GM12891 (cell line): Measurements from ENCODE around the gene NAA20.

ENCODE experiments used
- DNase-seq: peaks from one replicate; pipeline ENCODE4 v3.0.0; 2011; ENCODE audit warnings: low spot score; ENCODE audit not compliant: insufficient read length
- FAIRE-seq: peaks from 2 replicates; lab custom pipeline; 2011; peaks lifted over from hg19 to GRCh38; lab: Jason Lieb, UNC
- PAX5 ChIP-seq: IDR thresholded peaks from 2 replicates; pipeline ENCODE4 v1.6.1; 2011; ENCODE audit warnings: low read length, moderate library complexity, mild to moderate bottlenecking; ENCODE audit not compliant: insufficient read depth, severe bottlenecking
- POLR2A ChIP-seq: IDR thresholded peaks from 2 replicates; pipeline ENCODE4 v1.6.1; 2011; ENCODE audit warnings: low read depth, low read length, control low read depth
- POLR2AphosphoS5 ChIP-seq: IDR thresholded peaks from 2 replicates; pipeline ENCODE4 v1.6.1; 2011; ENCODE audit warnings: low read depth, low read length, control low read depth
- POU2F2 ChIP-seq: IDR thresholded peaks from 2 replicates; pipeline ENCODE4 v1.6.1; 2011; ENCODE audit warnings: low read depth, mild to moderate bottlenecking, control low read depth, low read length, moderate library complexity
- SPI1 ChIP-seq: IDR thresholded peaks from 2 replicates; pipeline ENCODE4 v1.6.1; 2011; ENCODE audit warnings: low read depth, low read length, control low read depth
- TAF1 ChIP-seq: IDR thresholded peaks from 2 replicates; pipeline ENCODE4 v1.6.1; 2011; ENCODE audit warnings: low read depth, low read length, control low read depth

Gene NAA20

GRCh38 chr20:20037960-20038359 is 20.8 kb downstream of the NAA20 start:
- TF ChIP-seq POU2F2 (no peak), SPI1 (no peak), POLR2A (no peak), TAF1 (no peak), PAX5 (no peak), POLR2AphosphoS5 (no peak)
- DNase-seq (no peak), FAIRE-seq (no peak)

GRCh38 chr20:20038586-20038985 is 21.4 kb downstream of the NAA20 start:
- no peak for FAIRE-seq
- DNase-seq, result no peak
- TF ChIP-seq PAX5 (no peak), POU2F2 (no peak), TAF1 (no peak), POLR2AphosphoS5 (no peak)

- TF ChIP-seq TAF1, result no peak
- no peak for TF ChIP-seq PAX5
- TF ChIP-seq SPI1, result no peak
- no peak for TF ChIP-seq POLR2A
- no peak for TF ChIP-seq POU2F2
- TF ChIP-seq POLR2AphosphoS5, result no peak
- no peak for FAIRE-seq
- no peak for DNase-seq
Measured at GRCh38 chr20:20039752-20040387, 22.7 kb downstream of the NAA20 start.

GRCh38 chr20:20051767-20052073 is 34.6 kb downstream of the NAA20 start:
- TF ChIP-seq POU2F2, result no peak
- TF ChIP-seq TAF1, result no peak
- TF ChIP-seq PAX5, result no peak
- TF ChIP-seq POLR2A, result no peak
- TF ChIP-seq SPI1, result no peak
- no peak for TF ChIP-seq POLR2AphosphoS5
- FAIRE-seq, result no peak
- no peak for DNase-seq

GRCh38 chr20:20052074-20052970 is 35.2 kb downstream of the NAA20 start, which contains the start of the genes CFAP61 and CRNKL1:
CFAP61 (plus strand) TSS chr20:20052532; CDS start chr20:20056654, 4,122 bp downstream.
CRNKL1 (minus strand) TSS chr20:20052466; CDS start chr20:20052342, 124 bp downstream.
- peak; percentile 100 for FAIRE-seq
- TF ChIP-seq POLR2AphosphoS5 (peak; percentile 73), POLR2A (peak; percentile 77), SPI1 (no peak), TAF1 (peak; percentile 65)
- DNase-seq, result peak; percentile 67

- peak; percentile 13 for FAIRE-seq
- no peak for DNase-seq
- TF ChIP-seq POLR2A (no peak), PAX5 (no peak), TAF1 (no peak), SPI1 (no peak), POLR2AphosphoS5 (no peak), POU2F2 (no peak)
Measured at GRCh38 chr20:20060234-20060998, 43.3 kb downstream of the NAA20 start.

GRCh38 chr20:20063941-20064702 is 47.0 kb downstream of the NAA20 start:
- no peak for FAIRE-seq
- TF ChIP-seq POLR2AphosphoS5, result no peak
- TF ChIP-seq PAX5, result no peak
- TF ChIP-seq SPI1, result no peak
- TF ChIP-seq POU2F2, result no peak
- TF ChIP-seq POLR2A, result no peak
- DNase-seq, result no peak

- no peak for DNase-seq
- TF ChIP-seq SPI1, result no peak
- no peak for TF ChIP-seq POU2F2
- TF ChIP-seq PAX5, result no peak
- TF ChIP-seq POLR2AphosphoS5, result no peak
- no peak for TF ChIP-seq POLR2A
- TF ChIP-seq TAF1, result no peak
- FAIRE-seq, result no peak
Measured at GRCh38 chr20:20065361-20065760, 48.2 kb downstream of the NAA20 start.
